Retina (tissue), 1 donor: ENCODE data around the gene DGCR2.
"Not testable (repeated sequence)": the region's sequence is repeated elsewhere in the genome, so short reads cannot be mapped to it uniquely, and the experiment has no call there.

ENCODE experiments used
- DNase-seq: peaks from one replicate; pipeline ENCODE4 v3.0.0-alpha.2; 2016

The DGCR2 gene

DNA sequence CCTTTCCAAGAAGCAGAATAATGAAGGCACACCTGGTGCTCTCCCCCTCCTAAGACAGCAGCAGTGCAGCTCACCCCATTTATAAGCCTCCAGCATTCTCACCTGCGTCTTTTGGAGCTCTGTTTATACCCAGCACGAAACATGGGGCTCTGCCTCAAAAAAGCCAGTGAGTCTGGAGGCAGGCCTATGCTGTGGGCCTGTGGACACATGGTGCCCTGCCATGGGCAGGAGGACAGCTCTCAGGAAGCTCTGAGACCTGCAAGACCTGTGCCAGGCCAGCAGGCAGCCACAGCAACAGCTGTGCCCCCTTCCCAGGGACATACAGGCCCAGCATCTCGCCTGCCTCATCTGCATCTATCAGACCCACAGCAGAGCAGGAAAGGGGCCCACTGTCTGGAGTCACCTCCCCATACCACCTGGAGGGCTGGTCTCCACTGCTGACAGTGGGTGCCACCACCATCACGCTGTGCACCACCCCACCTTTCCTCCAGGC is 64.2 kb downstream of the DGCR2 start:
- DNase-seq = no peak

DNA sequence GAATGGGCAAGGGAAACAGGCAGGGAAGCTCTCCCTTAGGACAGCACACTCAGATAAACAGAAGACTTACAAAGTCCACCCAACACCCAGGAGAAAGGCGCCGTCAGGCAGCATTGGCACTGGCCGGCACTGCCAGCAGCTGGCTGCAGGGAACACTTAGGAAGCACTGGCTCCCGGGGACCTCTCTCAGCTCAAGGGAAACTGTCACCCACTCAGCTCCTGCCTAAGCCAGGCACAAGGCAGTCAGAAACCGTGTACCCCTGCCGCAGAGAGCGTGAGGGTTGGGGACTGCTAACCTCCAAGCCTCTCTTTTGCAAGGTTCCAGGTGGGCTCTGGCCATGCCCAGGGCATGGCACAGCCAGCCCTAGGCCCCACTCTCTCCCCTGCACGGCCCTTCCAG is 64.7 kb downstream of the DGCR2 start:
- DNase-seq = no peak

DNA sequence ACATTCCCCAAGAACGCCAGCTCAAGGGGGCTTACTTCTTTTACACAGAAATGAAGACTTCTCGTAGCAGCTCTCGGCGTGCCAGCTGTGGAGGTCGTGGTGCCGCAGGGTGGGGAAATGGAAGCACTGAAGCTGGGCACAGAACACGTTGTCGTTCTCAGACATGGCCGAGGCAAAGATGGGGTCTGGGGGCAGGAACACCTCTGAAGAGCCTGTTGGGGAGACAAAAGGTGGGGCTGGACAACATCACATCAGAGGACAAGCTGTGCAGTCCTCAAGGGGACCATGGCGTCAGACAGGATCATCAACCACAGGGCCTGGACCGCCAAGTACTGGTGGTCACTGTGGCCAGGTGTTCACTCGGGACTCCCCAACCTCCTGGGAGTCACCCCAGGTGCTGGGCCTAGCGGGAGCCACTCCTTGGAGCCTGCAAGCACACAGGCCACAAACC is 65.2 kb downstream of the DGCR2 start:
- DNase-seq = no peak

DNA sequence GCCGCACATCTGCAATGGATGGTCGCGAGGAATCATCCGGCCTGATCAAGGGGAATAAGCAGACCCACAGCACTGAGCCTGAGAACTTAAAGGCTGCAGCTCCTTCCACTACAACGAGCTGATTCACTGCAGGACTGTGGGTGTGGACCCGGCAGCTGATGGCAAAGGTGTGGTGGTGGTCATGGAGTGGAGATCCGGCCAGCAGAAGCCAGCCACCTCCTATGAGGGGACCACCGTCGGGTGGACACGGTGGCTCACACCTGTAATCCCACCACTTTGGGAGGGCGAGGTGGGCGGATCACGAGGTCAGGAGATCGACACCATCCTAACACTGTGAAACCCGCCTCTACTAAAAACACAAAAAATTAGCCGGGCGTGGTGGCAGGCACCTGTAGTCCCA is 66.4 kb downstream of the DGCR2 start:
- no peak for DNase-seq

DNA sequence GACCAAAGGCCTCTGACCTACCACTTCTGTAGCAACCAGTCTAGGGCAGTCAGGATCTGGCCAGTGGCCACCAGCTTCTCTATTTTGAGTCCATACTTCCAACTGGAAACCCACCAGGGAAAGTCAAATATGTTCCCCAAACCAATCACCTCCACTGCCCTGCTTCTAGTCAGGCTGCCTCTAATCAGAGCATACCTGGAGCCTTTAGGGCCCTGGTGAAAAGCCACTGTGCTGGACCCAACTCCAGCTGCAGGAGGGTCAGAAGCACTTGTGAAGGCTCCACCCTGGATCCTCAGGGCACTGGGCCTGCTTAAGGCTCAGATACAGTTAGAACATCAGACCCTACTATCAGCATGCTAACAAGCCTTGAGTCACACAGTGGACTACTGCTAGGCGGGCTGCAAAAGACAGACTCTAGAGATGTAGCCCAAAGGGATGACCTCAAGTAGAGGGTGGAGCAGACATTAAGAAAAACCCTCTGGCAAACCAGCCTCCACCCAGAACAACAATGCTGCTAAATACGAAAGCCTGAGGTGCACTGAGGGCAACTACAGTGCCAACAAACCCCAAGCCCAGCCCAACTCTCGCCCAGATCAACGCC is 69.2 kb downstream of the DGCR2 start:
- DNase-seq = no peak

DNA sequence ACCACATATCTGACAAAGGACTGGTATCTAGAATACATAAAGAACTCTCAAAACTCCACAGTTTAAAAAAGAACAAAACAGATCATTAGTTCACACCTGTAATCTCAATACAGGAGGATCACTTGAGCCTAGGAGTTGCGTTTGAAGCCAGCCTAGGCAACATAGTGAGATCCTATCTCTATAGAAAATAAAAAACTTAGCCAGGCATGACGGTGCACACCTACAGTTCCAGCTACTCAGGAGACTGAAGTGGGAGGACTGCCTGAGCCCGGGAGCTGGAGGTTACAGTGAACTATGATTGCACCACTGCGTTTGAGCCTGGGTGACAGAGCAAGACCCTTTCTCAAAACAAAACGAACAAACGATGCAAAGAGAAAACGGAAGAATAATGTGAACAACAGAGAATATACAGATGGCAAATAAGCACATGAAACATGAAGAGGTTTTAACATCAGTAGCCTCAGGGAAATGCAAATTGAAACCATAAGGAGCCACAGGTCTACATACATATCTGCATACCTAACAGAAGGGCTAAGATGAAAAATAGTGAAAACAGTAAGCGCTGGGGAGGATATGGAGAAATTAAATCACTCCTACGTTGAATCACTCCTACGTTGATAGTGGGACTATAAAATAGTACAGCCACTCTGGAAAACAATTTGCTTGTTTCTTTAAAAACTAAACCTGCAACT is 70.7 kb downstream of the DGCR2 start:
- no peak for DNase-seq

DNA sequence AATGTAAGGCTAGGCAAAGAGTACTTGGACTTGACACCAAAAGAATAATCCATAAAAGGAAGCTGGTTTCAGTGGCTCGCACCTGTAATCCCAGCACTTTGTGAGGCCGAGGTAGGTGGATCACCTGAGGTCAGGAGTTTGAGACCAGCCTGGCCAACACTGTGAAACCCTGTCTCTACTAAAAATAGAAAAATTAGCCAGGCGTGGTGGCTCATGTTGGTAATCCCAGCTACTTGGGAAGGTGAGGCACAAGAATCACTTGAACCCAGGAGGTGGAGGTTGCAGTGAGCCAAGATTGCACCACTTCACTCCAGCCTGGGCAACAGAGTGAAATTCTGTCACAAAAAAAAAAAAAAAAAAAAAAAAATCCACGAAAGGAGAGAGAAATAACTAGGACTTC is 71.4 kb downstream of the DGCR2 start:
- not testable (repeated sequence) for DNase-seq

DNA sequence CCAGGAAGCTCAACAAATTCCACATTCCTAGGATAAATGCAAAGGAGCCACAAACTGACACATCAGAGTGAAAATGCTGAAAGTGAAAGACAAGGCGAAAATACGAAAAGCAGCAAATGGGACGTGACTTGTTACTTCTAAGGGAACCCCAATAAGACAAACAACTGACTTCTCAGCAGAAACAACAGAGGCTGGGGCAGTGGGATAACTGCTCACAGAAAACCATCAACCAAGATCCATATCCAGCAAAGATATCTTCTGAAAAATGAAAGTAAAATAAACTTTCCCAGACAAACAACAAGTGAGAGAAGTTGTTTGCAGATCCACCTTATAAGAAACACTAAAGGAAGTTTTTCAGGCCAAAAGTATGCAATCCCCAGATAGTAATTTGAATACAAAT is 72.1 kb downstream of the DGCR2 start:
- no peak for DNase-seq

DNA sequence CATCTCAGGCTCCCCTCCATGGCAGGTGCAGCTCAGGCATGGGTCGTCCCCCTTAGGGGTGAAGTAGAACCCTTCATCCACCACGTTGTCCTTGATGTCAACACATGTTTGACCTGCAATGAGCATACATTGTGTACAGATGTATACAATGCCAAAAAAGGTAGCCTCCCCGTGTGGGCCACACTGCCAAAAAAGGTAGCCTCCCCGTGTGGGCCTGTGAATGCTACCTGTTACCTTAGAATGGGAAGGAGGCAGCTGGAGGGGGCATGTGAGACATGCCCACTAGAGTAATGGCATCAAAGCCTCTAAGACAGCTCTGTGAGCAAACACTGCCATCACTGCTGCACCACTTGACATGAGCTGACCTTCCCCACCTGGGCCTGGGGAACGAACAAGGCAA is 73.7 kb downstream of the DGCR2 start:
- DNase-seq = no peak

DNA sequence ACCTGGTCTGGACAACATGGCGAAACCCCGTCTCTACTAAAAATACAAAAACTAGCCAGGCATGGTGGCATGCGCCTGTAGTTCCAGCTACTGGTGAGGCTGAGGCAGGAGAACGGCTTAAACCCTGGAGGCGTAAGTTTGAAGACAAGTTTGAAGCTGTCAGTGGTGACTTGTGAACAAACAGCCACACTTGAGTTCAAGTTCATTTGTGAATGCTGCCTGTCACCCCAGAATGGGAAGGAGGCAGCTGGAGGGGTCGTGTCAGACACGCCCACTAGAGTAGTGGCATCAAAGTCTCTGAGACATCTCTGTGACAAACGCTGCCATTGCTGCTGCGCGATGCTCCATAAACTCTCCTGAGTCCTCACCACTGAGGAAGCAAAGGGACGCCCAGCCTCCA is 74.2 kb downstream of the DGCR2 start:
- DNase-seq = no peak

DNA sequence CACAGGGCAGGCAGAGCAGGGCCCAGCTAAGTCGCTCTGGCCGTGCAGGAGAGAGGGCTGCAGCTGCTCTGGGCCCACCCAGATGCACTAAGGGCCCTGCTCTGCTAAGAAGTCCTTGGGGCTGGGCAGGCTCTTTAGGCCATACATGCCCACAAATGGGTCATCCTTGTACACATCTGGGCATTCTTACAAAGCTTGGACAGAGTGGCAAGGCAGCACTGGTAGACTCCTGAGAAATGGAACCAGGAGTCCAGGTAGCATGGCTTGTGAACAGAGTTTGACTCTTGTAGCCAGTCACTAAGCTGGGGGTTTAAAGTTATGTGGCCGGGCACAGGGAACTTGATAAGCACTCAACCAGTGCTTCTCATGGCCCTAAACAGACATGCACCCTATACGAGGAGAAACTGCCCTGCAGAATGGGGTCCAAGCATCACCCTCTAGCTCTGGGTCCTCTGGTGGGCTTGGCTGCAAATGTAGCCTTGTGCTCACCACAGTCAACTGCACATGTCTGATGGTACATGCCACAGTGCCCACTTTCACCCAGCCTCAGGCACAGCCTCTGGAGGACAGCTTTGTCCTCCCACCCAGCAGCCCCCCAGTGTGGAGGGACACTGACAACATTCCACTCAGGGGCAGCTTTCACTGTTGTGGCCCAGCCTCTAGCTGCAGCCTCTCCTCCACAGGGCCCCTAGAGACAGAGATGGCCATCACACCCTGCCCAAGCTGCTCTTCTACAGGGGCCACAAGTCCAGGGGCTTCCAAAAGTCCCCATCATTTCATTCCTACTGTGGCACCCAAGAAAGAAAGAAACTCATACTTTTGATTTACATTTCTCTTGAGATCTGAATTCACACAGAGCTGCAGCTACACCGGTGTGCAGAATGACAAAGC is 75.2 kb downstream of the DGCR2 start:
- DNase-seq = no peak

DNA sequence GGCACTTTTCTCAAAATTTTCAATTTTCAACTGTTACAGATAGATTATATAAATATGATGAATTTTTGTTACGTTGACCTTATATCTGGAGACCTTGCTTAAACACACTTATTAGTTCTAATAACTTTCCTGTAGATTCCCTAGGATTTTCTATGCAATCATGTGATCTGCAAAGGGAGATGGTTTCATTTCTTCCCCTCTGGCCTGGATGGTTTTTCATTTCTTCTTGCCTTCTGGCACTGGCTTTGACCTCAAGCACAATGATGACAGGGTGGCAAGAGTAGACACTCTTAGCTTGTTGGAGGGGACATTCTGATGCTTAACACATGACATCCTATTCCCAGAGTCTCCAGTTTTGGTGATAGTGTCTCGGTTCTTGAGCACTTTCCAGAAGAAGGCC is 75.9 kb downstream of the DGCR2 start:
- no peak for DNase-seq

DNA sequence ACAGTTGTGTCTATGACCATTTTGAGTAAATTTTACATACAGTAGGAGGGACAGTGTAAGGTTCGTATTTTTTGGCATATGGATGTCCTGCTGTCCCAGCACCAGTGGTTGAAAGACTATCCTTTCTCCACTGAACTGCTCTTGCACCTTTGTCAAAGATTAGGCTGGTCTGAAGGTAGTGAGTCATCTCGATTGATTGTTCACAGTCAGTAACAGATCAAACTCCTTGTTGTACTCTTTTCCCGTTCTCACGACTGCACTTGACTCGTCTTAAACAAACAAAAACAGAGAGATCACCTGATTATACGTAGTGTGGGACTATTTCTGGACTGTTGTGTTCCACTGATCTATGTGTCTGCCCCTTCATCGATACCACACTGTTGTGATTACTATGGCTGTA is 77.1 kb downstream of the DGCR2 start:
- DNase-seq = no peak

DNA sequence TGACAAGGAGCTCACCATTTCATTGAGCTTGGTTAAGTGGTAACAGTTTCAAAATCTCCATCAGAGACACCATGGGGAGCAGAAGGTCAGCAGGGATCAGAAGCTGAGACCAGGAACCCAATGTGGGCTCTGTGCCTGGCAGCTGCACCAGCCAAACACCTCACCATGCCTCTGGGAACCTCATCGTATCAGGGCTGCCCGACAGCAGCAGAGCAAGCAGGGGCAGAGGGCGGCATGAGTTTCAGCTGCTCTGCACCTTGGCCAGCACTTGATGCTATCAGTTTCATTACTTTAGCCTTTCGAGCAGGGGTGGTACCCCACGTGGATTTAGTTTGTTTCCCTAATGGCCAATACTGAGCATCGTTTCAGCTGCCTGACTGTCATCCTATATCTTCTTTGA is 77.8 kb downstream of the DGCR2 start:
- no peak for DNase-seq

DNA sequence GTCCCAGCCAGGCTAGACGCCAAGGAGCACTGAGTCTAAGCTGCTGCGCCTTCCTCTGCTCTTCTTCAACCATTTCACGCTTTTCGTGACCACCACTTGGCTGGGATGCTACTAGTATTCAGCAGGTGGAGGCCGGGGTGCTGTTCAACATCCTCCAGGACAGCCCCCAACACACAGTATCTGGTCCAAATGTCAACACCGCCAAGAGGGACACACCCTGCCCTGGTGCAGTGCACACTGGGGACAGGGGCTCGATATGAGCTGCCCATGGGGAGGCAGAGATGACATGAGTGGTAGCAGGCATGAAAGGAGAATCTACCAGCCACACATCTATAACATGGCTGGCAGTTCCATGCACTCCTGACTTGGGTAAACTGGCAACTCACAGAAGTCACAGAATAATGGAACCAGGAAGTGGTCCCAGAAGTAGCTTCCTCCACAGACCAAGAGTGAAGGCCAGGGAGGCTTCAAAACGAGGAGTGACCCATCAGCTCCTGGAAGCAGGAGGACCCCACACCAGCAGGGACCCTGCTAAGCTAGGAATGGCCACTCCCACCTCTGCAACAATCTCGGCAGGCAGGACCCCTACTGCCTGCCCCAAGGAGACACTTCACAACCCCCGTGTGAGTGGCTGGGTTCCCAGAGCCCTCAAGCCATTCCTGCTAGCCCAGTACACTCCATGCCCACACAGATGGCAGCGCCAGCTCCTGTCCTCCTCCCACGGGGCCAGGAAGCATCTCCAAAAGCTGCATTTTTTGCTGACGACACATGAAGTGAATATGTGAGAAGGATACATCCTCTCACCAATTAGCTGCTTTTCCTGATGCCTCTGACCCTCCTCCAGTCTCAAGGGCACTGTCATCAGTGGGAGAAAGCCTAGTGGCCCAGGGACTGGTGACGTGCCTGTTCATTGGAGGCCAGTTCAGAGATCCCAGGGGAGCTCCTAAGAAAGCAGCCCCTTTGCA is 78.8 kb downstream of the DGCR2 start:
- no peak for DNase-seq

DNA sequence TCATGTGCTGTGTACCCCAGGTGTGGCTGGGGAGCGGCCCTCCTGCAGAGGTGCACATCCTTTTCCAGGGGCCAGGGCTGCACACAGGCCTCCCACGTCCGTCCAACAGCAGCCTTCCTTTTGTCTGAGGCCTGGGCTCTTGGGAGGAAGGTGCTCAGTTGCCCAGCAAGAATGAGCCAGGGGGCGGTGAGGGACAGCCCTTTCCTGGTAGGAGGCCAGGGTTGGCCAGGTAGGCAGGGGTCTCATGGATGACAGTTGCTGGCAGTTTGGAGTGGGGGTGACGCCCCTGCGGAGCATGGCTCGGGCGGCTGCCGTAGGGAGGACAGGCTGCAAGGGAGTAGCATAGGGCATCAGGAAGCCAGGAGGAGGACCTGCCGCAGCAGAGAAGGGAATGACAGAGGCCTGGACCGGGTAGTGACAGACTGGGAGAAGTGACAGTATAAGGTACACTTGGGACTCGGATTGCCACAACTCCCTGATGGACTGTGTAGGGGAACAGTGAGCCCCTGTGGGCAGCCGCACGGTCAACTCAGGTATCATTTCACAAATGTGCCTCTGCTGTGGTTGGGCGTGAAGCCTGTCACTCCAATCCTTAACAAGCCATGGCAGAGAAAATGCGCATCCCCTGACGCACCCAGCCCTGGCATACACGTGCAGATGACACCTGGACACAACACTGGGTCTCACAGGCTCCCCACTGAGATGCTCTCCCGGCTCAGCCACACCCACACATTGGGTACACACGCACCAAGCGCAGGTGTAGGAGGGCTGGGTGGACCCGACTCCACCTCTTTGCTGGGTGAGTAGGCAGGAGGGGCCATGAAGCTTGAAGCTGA is 79.7 kb downstream of the DGCR2 start:
- no peak for DNase-seq

DNA sequence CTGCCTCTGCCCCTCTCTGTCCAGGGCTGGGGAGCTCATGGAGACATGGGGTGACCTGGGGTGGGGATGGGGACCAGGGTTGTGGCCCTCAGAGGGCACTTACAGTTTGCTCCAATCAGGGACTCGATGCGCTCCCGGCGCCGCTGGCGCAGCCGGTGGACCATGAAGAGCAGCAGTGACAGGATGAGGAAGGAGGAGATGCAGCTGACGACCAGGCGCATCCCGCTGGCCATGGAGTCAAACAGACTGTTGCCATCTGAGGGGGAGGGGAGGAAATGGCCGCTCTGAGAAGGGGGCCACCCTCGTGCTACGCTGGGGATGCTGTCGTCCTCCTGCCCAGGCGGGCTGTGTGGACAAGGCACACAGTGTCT is 80.5 kb downstream of the DGCR2 start:
- no peak for DNase-seq

DNA sequence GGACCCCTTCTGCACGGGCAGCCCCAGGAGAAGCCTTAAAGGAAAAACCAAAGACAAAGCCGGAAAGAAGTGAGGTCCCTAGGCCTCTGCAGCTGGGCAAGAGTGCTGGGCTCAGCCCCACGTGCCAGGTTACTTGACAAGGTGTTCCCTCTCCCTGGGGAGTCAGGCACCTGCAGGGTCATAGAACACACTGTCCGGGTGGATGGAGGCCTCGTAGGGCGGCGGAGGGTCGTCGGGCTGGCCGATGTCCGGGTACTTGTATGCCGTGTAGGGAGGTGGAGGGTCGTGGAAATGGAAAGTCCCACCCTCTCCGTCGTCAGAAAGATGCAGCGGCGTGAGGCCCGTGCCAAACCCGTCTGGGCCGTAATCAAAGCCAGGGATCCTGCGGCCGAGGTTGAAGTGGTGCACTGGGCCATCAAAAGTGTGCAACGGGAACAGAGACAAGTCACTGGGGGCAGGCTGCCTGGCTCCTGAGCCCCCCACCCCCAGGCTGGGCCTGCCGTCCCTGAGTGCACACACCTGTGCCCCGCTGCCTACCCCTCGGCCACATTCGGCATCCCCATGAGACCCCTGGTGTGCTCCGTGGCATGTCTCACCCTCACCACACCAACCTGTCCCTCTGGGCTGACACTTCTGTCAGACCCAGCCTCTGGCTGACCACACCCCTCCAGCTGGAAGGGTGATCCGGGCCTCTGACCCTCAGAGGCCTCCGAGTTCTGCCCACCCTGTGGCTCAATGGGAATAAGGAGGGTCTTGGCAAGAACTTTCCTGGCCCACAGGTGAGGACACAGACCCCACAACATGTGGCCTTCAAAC is 81.1 kb downstream of the DGCR2 start:
- no peak for DNase-seq

DNA sequence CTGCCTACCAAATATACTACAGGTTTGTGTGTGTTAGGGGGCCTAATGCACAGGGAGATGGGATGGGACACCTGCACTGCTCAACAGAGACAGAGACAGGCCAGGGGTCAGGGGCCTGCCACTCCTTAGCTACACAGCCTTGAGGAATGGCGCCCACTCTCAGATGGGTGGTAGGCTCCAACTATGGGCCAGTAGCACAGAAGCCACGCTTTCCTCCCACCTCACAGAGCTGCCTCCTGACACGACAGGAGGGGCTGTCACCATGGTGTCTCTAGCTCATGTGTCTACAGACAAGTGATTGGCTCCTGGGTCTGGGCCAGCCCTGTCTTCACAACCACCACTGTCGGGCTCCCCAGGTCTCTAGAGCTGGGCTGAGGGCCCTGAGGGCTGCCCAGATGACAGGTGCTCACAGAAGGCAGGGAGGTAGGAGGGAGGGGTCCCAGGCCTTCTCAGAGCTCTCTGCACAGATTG is 81.8 kb downstream of the DGCR2 start:
- no peak for DNase-seq

DNA sequence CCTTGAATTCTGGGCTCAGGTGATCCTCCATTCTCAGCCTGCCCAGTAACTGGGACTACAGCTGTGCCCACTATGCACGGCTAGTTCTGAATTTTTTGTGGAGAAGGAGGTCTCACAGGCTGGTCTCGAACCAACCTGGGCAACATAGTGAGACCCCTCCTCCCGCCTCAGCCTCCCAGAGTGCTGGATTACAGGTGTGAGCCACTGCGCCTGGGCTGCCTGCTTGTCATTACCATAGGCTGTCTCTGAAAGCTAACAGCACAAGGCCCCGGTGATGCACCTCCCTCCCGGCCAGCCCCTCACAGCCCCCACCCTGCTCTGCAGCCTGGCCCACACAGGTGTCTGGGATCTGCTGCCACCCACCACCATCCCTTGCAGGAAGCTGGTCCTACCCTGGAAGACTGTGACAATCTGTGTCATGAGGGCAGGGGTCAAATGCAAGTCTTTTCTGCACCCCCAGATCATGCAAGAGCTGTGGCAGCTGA is 82.4 kb downstream of the DGCR2 start:
- DNase-seq = no peak

DNA sequence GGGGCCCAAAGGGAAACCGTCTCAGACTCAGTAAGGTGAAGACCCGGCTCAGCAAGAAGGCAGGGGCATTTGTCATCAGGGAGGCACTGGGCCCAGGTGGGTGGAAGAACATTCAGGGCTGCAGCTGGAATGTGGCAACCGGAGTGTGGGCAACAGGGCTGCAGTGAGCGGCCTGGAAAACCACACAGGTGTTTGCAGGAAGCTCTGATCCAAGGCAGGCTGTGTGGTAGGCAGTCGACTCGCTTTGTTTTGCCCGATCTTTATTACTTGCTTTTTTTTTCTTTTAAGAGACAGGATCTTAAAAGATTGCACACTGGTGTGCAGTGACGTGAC is 82.8 kb downstream of the DGCR2 start:
- DNase-seq = no peak
